Measurements from ENCODE around the gene FLT1. TPM values are rescaled to one million over a fixed set of nuclear protein-coding genes. Genes with fewer than 3 reads are reported as not detected.

The FLT1 gene
- total and polyA plus RNA-seq, 9 donors: 5.8 to 31.4 (median 9.9) TPM

- DNase-seq: no peak
- H3K4me3 ChIP-seq: no peak overlapping the region
- intact Hi-C loops (cut with DNase I): no loop called here
- TF ChIP-seq EP300 (IDR thresholded peaks at IDR 0.05): no peak
- TF ChIP-seq CTCF (IDR thresholded peaks at IDR 0.05): no peak
- no peak for TF ChIP-seq POLR2A (IDR thresholded peaks at IDR 0.05)
- peaks cover 3% of the 10 kb centered on the region for H3K4me1 ChIP-seq (ENCODE audit: insufficient read depth)
- no peak overlapping the region for H3K27ac ChIP-seq
- no peaks in the 10 kb centered on the region for H3K9me3 ChIP-seq
- H3K36me3 ChIP-seq: no peaks in the 10 kb centered on the region
- WGBS, 3 donors: 55 to 64% (median 62%) methylated on average over 3 of the region's 3 CpGs
- no peaks in the 10 kb centered on the region for H3K27me3 ChIP-seq
Measured at GRCh38 chr13:28528388-28528787, 33.5 kb upstream of the FLT1 start.

DNA sequence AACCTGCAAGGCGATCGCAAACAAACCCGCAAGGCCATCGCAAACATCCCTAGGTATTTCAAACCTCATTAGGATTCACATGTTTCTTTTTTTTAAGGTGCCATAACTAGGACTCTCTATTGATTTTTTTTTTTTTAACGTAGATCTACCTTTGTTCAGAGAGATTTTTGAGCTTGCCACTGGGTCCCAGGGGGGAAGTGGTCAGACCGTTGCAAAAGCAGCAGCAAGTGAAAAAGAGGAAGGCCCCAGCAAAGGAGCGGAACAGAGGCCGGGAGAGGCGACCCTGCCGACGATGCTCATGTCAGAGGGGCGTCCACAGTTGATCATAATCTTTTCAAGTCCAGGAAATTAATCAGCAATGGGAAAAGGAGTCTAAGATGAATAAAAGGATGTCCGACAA is 32.7 kb upstream of the FLT1 start:
- WGBS, 3 donors: 75% methylated on average over 13 of the region's 13 CpGs
- Histone ChIP-seq H3K36me3 (no peaks in the 10 kb centered on the region), H3K9me3 (no peaks in the 10 kb centered on the region), H3K4me3 (no peak overlapping the region), H3K4me1 (ENCODE audit: insufficient read depth) (peaks cover 3% of the 10 kb centered on the region), H3K27me3 (no peaks in the 10 kb centered on the region), H3K27ac (no peak overlapping the region)
- no peak for DNase-seq
- no peak for TF ChIP-seq EP300 (IDR thresholded peaks at IDR 0.05)
- no peak for TF ChIP-seq CTCF (IDR thresholded peaks at IDR 0.05)
- intact Hi-C loops (cut with DNase I): no loop called here

DNA sequence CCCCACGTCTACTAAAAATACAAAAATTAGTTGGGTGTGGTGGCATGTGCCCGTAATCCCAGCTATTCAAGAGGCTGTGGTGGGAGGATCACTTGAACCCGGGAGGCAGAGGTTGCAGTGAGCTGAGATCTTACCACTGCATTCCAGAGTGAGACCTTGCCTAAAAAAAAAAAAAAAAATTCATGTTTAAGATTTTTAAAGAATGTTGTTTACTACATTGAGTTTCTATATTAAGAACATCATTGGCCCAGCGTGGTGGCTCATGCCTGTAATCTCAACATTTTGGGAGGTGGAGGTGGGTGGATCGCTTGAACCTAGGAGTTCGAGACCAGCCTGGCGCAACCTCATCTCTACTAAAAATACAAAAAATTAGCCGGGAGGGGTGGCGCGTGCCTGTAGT is 31.9 kb upstream of the FLT1 start:
- H3K36me3 ChIP-seq: no peaks in the 10 kb centered on the region
- TF ChIP-seq EP300 (IDR thresholded peaks at IDR 0.05): no peak
- TF ChIP-seq POLR2A (IDR thresholded peaks at IDR 0.05): no peak
- no peak for TF ChIP-seq CTCF (IDR thresholded peaks at IDR 0.05)
- WGBS, 3 donors: 50 to 63% (median 54%) methylated on average over 10 of the region's 10 CpGs
- no peak overlapping the region for H3K4me3 ChIP-seq
- no peak overlapping the region for H3K27ac ChIP-seq
- H3K4me1 ChIP-seq (ENCODE audit: insufficient read depth): peaks cover 3% of the 10 kb centered on the region
- no peaks in the 10 kb centered on the region for H3K27me3 ChIP-seq
- H3K9me3 ChIP-seq: no peaks in the 10 kb centered on the region
- DNase-seq: no peak
- intact Hi-C loops (cut with DNase I): no loop called here

- Histone ChIP-seq H3K27me3 (no peaks in the 10 kb centered on the region), H3K9me3 (no peaks in the 10 kb centered on the region), H3K4me3 (no peak overlapping the region), H3K36me3 (no peaks in the 10 kb centered on the region), H3K4me1 (ENCODE audit: insufficient read depth) (no peaks in the 10 kb centered on the region), H3K27ac (no peak overlapping the region)
- intact Hi-C loops (cut with DNase I): no loop called here
- 86 to 87% (median 87%) methylated on average over 8 of the region's 8 CpGs for WGBS, 3 donors
- no peak for DNase-seq
- TF ChIP-seq CTCF (IDR thresholded peaks at IDR 0.05): no peak
- no peak for TF ChIP-seq POLR2A (IDR thresholded peaks at IDR 0.05)
- TF ChIP-seq EP300 (IDR thresholded peaks at IDR 0.05): no peak
Measured at GRCh38 chr13:28522871-28523270, 27.9 kb upstream of the FLT1 start.

DNA sequence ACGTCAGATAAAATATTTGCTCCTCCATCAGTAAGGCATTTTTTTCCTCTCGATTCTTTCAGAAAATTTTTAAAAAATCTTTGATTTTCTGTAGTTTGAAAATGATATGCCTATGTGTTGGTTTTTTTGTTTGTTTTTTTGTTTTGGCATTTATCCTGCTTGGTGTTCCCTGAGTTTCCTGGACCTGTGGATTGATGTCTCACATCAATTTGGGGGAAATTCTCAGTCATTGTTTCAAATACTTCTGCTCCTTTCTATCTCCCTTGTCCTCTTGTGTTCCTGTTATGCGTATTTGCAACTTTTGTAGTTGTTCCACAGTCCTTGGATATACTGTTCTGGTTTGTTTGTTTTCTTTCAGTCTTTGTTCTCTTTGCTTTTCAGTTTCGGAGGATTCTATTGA is 18.8 kb upstream of the FLT1 start:
- Histone ChIP-seq H3K36me3 (no peaks in the 10 kb centered on the region), H3K27me3 (no peaks in the 10 kb centered on the region), H3K9me3 (no peaks in the 10 kb centered on the region), H3K4me1 (ENCODE audit: insufficient read depth) (no peaks in the 10 kb centered on the region), H3K27ac (no peak overlapping the region), H3K4me3 (no peak overlapping the region)
- intact Hi-C loops (cut with DNase I): no loop called here
- 90 to 97% (median 93%) methylated on average over 4 of the region's 4 CpGs for WGBS, 3 donors
- DNase-seq: no peak
- TF ChIP-seq EP300 (IDR thresholded peaks at IDR 0.05) (no peak), CTCF (IDR thresholded peaks at IDR 0.05) (no peak), POLR2A (IDR thresholded peaks at IDR 0.05) (no peak)
